ENCODE data around the gene CDH4.

GRCh38 chr20:61712688-61713087, 460.6 kb downstream of the CDH4 start:
- TF ChIP-seq REST (IDR thresholded peaks at IDR 0.05; ENCODE audit: low read depth) (no peak), NFIC (IDR thresholded peaks at IDR 0.05) (no peak), MAX (IDR thresholded peaks at IDR 0.05) (no peak), FOXM1 (IDR thresholded peaks at IDR 0.05; ENCODE audit: borderline replicate concordance, low read depth) (no peak), USF1 (IDR thresholded peaks at IDR 0.05) (no peak), YY1 (IDR thresholded peaks at IDR 0.05; ENCODE audit: low read depth) (no peak), EP300 (IDR thresholded peaks at IDR 0.05; ENCODE audit: borderline replicate concordance) (no peak), EGR1 (IDR thresholded peaks at IDR 0.05) (no peak), RAD21 (IDR thresholded peaks at IDR 0.05; ENCODE audit: low read depth) (no peak), CREB1 (IDR thresholded peaks at IDR 0.05; ENCODE audit: low read depth) (no peak), TCF12 (IDR thresholded peaks at IDR 0.05; ENCODE audit: low read depth) (no peak), TAF1 (IDR thresholded peaks at IDR 0.05; ENCODE audit: low read depth) (no peak), CEBPB (IDR thresholded peaks at IDR 0.05) (no peak)

Data from Ishikawa (cell line).